ENCODE data around the gene NFATC3. TPM values are rescaled to one million over a fixed set of nuclear protein-coding genes. Genes with fewer than 3 reads are reported as not detected.
"Not testable (repeated sequence)": the region's sequence is repeated elsewhere in the genome, so short reads cannot be mapped to it uniquely, and the experiment has no call there.

NFATC3 gene
- total RNA-seq, 2 donors from 2014 or later, result 24.5 to 45.0 TPM

DNA sequence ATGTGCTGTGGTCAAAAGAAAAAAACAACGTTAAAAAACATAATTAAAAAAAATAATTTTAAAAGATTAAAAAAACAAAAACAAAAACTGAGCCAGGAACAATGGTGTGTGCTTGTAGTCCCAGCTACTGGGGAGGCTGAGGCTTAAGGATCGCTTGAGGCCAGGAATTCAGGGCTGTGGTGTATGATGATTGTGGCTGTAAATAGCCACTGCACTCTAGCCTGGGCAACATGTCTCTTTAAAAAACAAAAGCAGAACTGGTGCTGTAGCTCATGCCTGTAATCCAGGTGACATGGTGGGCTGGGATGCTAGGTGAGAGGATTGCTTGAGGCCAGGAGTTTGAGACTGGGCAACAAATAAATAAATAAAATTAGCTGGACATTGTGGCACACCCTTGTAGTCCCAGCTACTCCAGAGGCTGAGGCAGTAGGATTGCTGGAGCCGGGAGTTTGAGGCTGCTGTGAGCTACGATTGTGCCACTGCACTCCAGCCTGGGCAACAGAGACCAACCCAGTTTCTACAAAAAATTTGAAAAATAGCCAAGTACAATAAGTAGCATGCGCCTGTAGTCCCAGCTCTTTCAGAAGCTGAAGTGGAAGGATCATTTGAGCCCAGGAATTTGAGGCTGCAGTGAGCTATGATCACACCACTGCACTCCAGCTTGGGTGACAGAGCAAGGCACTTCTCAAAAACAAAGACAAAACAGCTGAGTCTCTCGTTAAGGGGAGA is 43.6 kb downstream of the NFATC3 start:
- TF ChIP-seq, protein P1, sequence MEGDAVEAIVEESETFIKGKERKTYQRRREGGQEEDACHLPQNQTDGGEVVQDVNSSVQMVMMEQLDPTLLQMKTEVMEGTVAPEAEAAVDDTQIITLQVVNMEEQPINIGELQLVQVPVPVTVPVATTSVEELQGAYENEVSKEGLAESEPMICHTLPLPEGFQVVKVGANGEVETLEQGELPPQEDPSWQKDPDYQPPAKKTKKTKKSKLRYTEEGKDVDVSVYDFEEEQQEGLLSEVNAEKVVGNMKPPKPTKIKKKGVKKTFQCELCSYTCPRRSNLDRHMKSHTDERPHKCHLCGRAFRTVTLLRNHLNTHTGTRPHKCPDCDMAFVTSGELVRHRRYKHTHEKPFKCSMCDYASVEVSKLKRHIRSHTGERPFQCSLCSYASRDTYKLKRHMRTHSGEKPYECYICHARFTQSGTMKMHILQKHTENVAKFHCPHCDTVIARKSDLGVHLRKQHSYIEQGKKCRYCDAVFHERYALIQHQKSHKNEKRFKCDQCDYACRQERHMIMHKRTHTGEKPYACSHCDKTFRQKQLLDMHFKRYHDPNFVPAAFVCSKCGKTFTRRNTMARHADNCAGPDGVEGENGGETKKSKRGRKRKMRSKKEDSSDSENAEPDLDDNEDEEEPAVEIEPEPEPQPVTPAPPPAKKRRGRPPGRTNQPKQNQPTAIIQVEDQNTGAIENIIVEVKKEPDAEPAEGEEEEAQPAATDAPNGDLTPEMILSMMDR (IDR thresholded peaks at IDR 0.05), result no peak
- no peaks in the 10 kb centered on the region for H3K27me3 ChIP-seq
- no peak for DNase-seq (ENCODE audit: low spot score)
- H3K4me1 ChIP-seq, result peaks cover 0 to 10% of the 10 kb centered on the region in 2 donors
- H3K4me3 ChIP-seq, result no peak overlapping the region
- peaks cover 12% of the 10 kb centered on the region for H3K36me3 ChIP-seq
- H3K27ac ChIP-seq, result peak overlapping the region in 1 of 2 donors; percentile 3
- H3K9me3 ChIP-seq, result peaks cover 0 to 7% of the 10 kb centered on the region in 2 donors

DNA sequence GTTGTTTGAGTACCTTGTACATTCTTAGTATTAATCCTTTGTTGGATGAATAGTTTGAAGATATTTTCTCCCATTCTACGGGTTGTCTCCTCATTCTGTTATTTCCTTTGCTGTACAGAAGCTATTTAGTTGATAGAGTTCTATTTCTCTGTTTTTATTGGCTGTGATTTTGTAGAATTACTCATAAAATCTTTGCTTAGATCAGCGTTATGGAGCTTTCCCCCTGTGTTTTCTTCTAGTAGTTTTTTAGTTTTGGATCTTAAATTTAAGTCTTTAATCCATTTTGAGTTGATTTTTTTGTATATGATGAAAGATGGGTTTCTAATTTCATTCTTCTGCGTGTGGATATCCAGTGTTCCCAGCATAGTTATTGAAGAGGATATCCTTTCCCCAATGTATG is 45.4 kb downstream of the NFATC3 start:
- Histone ChIP-seq H3K4me3 (no peak overlapping the region), H3K27me3 (no peaks in the 10 kb centered on the region), H3K36me3 (peaks cover 12% of the 10 kb centered on the region), H3K4me1 (peaks cover 0 to 14% of the 10 kb centered on the region in 2 donors), H3K27ac (no peak overlapping the region), H3K9me3 (peaks cover 0 to 7% of the 10 kb centered on the region in 2 donors)
- DNase-seq (ENCODE audit: low spot score), result no peak
- TF ChIP-seq, protein P1 (IDR thresholded peaks at IDR 0.05), result no peak

DNA sequence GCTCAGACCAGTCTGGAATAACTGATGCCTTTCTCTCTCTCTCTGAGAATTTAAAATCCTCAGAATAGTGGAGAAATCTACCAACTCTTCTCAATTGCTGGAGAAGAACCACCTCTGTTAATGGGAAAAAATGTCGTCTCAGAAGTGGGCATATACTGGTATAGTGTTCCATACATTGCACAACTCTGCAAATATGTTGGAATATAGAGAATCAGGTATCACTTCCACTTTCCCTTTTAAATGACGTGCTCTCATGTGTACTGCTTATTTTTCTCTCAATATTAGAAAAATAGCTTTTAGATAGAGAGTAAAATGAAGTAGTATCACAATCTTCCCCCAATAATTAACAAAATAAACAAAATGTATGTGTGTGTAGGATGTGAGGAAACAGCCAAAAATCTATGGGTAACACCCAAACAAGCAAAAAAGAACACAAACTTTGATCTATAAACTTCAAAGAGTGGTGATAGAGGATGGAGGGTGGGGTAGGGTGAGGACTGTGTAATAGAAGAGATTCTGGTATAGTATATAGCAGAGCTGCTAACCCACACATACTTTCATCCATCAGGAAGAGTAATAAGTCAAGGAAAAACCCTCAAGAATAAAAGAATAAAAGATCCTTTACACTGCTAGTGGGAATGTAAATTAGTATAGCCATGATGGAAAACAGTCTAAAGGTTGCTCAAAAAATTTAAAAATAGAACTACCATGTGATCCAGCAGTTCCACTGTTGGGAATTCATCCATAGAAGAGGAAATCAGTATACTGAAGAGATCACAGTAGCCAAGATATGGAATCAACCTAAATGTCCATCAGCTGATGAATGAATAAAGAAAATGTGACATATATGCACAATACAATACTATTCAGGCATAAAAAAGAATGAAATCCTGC is 46.9 kb downstream of the NFATC3 start:
- DNase-seq (ENCODE audit: low spot score), result no peak
- H3K27ac ChIP-seq, result no peak overlapping the region
- peaks cover 3% of the 10 kb centered on the region for H3K36me3 ChIP-seq
- H3K27me3 ChIP-seq, result no peaks in the 10 kb centered on the region
- H3K4me1 ChIP-seq, result peaks cover 0 to 14% of the 10 kb centered on the region in 2 donors
- H3K4me3 ChIP-seq, result no peak overlapping the region
- peaks cover 0 to 7% of the 10 kb centered on the region in 2 donors for H3K9me3 ChIP-seq
- TF ChIP-seq, protein P1 (IDR thresholded peaks at IDR 0.05), result no peak

DNA sequence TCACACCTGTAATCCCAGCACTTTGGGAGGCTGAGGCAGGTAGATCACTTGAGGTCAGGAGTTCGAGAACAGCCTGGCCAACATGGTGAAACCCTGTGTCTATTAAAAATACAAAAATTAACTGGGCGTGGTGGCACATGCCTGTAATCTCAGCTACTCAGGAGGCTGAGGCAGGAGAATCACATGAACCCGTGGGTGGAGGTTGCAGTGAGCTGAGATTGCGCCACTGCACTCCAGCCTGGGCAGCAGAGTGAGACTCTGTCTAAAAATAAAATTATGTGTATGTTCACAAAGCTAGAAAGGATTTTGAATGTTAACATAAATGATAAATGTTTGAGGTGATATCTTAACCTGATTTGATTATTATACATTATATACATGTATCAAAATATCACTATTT is 47.8 kb downstream of the NFATC3 start:
- H3K27me3 ChIP-seq; DNase-seq (ENCODE audit: low spot score); H3K4me3 ChIP-seq; H3K9me3 ChIP-seq; H3K27ac ChIP-seq; H3K36me3 ChIP-seq: not testable (repeated sequence)
- H3K4me1 ChIP-seq, result peaks cover 0 to 14% of the 10 kb centered on the region in 2 donors

DNA sequence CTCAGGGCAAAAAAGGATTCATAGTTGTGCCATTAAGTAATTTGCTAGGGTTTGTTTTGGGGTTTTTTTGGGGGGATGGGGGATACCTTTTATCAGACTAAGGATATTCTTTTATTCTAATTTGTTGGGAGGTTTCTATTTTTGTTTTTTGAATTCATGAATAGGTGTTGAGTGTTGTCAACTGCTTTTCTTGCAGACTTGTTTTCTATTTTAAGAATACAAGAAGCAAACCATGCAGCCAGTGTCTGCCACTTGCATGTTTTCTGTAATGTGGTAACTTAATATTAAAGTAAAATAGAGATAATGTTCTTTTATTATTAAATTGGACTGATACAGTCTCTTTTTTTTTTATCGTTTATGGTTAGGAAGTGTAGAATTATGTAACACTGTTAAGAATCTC is 49.5 kb downstream of the NFATC3 start:
- no peaks in the 10 kb centered on the region for H3K27me3 ChIP-seq
- no peak overlapping the region for H3K4me3 ChIP-seq
- H3K9me3 ChIP-seq, result peaks cover 0 to 7% of the 10 kb centered on the region in 2 donors
- no peak for DNase-seq (ENCODE audit: low spot score)
- peaks cover 4% of the 10 kb centered on the region for H3K36me3 ChIP-seq
- TF ChIP-seq, protein P1 (IDR thresholded peaks at IDR 0.05), result no peak
- H3K27ac ChIP-seq, result no peak overlapping the region
- peaks cover 0 to 14% of the 10 kb centered on the region in 2 donors for H3K4me1 ChIP-seq

DNA sequence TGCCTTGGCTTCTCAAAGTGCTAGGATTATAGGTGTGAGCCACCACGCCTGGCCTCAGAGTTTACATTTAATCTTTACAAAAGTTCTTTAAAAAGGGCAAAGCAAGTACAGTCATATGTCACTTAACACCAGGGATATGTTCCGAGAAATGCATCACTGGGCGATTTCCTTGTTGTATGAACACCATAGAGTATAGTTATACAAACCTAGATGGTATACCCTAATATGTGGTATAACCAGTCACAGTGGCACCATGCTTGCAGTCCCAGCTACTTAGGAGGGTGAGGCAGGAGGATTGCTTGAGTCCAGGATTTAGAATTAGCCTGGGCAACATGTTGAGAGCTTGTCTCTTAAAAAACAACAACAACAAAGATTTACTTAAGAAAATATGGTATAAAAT is 51.3 kb downstream of the NFATC3 start:
- TF ChIP-seq, protein P1 (IDR thresholded peaks at IDR 0.05), result no peak
- H3K9me3 ChIP-seq, result no peaks in the 10 kb centered on the region
- H3K4me1 ChIP-seq, result peaks cover 0 to 14% of the 10 kb centered on the region in 2 donors
- H3K36me3 ChIP-seq, result peaks cover 4% of the 10 kb centered on the region
- no peak for DNase-seq (ENCODE audit: low spot score)
- H3K27me3 ChIP-seq, result no peaks in the 10 kb centered on the region
- no peak overlapping the region for H3K4me3 ChIP-seq
- H3K27ac ChIP-seq, result no peak overlapping the region
